HCT116 (cell line): ENCODE measurements around the gene COBL. TPM values are rescaled to one million over a fixed set of nuclear protein-coding genes. Genes with fewer than 3 reads are reported as not detected.

Experiments
- ATAC-seq: fragments of 200-7000 bp; cut with Tn5 transposase; 2 replicates; pipeline ENCODE4 v1.9.1; 2020; ENCODE audit warnings: mild to moderate bottlenecking, moderate library complexity
- BruUV-seq: library from RNA; stranded (reverse); fragments of 400-500 nt; replicated peaks from 2 replicates; lab custom pipeline; 2021; lab: Mats Ljungman, UMichigan
- CTCF ChIA-PET: fragments of 300-600 bp; sonication (Branson Sonifier 250); formaldehyde crosslinking; loops from one replicate; lab custom pipeline; 2021; ENCODE audit warnings: antibody characterized with exemption; lab: Charles Lee
- POLR2A ChIA-PET: fragments of 300-600, 350-600 bp; sonication (Branson Sonifier 250); formaldehyde crosslinking; loops from one replicate; lab custom pipeline; 2021; ENCODE audit warnings: antibody characterized with exemption; lab: Charles Lee
- RAD21 ChIA-PET, 2 experiments: fragments of 300-600 bp; sonication (Branson Sonifier 250); formaldehyde crosslinking; loops; one replicate each; lab custom pipeline; 2023; ENCODE audit warnings: low total read pairs in 2 of 2; ENCODE audit not compliant: uncharacterized antibody in 2 of 2, unreplicated experiment in 2 of 2, low non-redundant PET in 1 of 2; lab: Charles Lee
- DNase-seq: peaks from one replicate; pipeline ENCODE4 v3.0.0-alpha.2; 2010; ENCODE audit warnings: low read depth, low spot score
- H2AFZ ChIP-seq: fragments of 200-600 bp; shearing (Covaris generic), sonication (generic); 2 replicates; pipeline ENCODE4 v1.6.1; 2017; ENCODE audit warnings: low read depth, mixed run types, mixed read lengths, antibody characterized with exemption, low read length; ENCODE audit not compliant: poor library complexity, severe bottlenecking
- H3K27ac ChIP-seq: 2 replicates; pipeline ENCODE4 v1.5.1; 2012; ENCODE audit warnings: low read depth, low read length
- H3K27me3 ChIP-seq: fragments of 200-600 bp; sonication (generic); 2 replicates; pipeline ENCODE4 v1.6.1; 2016; ENCODE audit warnings: mixed run types, low read length, mixed read lengths; ENCODE audit not compliant: insufficient read depth
- H3K36me3 ChIP-seq, 2 experiments: fragments of 200-500 bp in 1 of 2; fragments of 200-600 bp in 1 of 2; sonication (Bioruptor generic) in 1 of 2; sonication (generic) in 1 of 2; 2 replicates each; pipeline versions ENCODE4 v1.5.1 to v1.6.1; 2014 to 2016; ENCODE audit warnings: low read length in 2 of 2, inconsistent platforms in 1 of 2, mixed read lengths in 1 of 2, mixed run types in 1 of 2; ENCODE audit not compliant: insufficient read depth in 2 of 2, control insufficient read depth in 1 of 2
- H3K4me1 ChIP-seq, 2 experiments: fragments of 200-600 bp in 1 of 2; sonication (generic) in 1 of 2; 2 replicates each; pipeline versions ENCODE4 v1.5.1 to v1.6.1; 2012 to 2017; ENCODE audit warnings: low read length in 2 of 2, inconsistent platforms in 1 of 2, mild to moderate bottlenecking in 1 of 2, mixed read lengths in 1 of 2, mixed run types in 1 of 2, moderate library complexity in 1 of 2; ENCODE audit not compliant: insufficient read depth in 2 of 2, control insufficient read depth in 1 of 2
- H3K4me2 ChIP-seq: fragments of 200-600 bp; sonication (generic); 2 replicates; pipeline ENCODE4 v1.6.1; 2017; ENCODE audit warnings: mixed run types, low read length, mixed read lengths
- H3K4me3 ChIP-seq, 2 experiments: fragments of 200-600 bp in 1 of 2; sonication (generic) in 1 of 2; replicated peaks in 1 of 2; 2 replicates each; pipeline ENCODE4 v1.5.1; 2011 to 2016; ENCODE audit warnings: low read length in 2 of 2, control low read depth in 1 of 2, low read depth in 1 of 2, mild to moderate bottlenecking in 1 of 2, mixed read lengths in 1 of 2, mixed run types in 1 of 2
- H3K79me2 ChIP-seq: fragments of 200-600 bp; sonication (generic); 2 replicates; pipeline ENCODE4 v1.6.1; 2017; ENCODE audit warnings: mild to moderate bottlenecking, mixed run types, low read length, moderate library complexity, mixed read lengths; ENCODE audit not compliant: insufficient read depth
- H3K9ac ChIP-seq: fragments of 200-600 bp; sonication (generic); 2 replicates; pipeline ENCODE4 v1.6.1; 2016; ENCODE audit warnings: low read length, mixed read lengths
- H3K9me2 ChIP-seq: fragments of 200-600 bp; sonication (generic), shearing (Covaris generic); 2 replicates; pipeline ENCODE4 v1.6.1; 2017; ENCODE audit warnings: mixed run types, mild to moderate bottlenecking, moderate library complexity; ENCODE audit not compliant: insufficient read depth
- H3K9me3 ChIP-seq, 2 experiments: fragments of 200-500 bp in 1 of 2; fragments of 200-600 bp in 1 of 2; sonication (Bioruptor generic) in 1 of 2; sonication (generic) in 1 of 2; 2 replicates each; pipeline ENCODE4 v1.6.1; 2014 to 2017; ENCODE audit warnings: low read length in 2 of 2, mixed read lengths in 2 of 2, inconsistent platforms in 1 of 2, low read depth in 1 of 2, mild to moderate bottlenecking in 1 of 2, mixed run types in 1 of 2, moderate library complexity in 1 of 2; ENCODE audit not compliant: control insufficient read depth in 1 of 2, insufficient read depth in 1 of 2
- H4K20me1 ChIP-seq: fragments of 200-600 bp; sonication (generic), shearing (Covaris generic); 2 replicates; pipeline ENCODE4 v1.6.1; 2017; ENCODE audit warnings: mixed run types, mild to moderate bottlenecking, moderate library complexity; ENCODE audit not compliant: insufficient read depth
- ATF3 ChIP-seq: IDR thresholded peaks from 2 replicates; pipeline ENCODE4 v1.6.1; 2012
- CBX3 ChIP-seq: IDR thresholded peaks from 2 replicates; pipeline ENCODE4 v1.6.1; 2012; ENCODE audit warnings: low read depth
- ELF1 ChIP-seq: IDR thresholded peaks from 2 replicates; pipeline ENCODE4 v1.6.1; 2012; ENCODE audit warnings: low read depth, borderline replicate concordance
- EZH2 ChIP-seq: fragments of 200-600 bp; sonication (generic); IDR thresholded peaks from 2 replicates; pipeline ENCODE4 v1.6.1; 2017; ENCODE audit warnings: antibody characterized with exemption, mixed run types
- EZH2phosphoT487 ChIP-seq: fragments of 200-600 bp; IDR thresholded peaks from 2 replicates; pipeline ENCODE4 v1.6.1; 2018; ENCODE audit warnings: antibody characterized with exemption, borderline replicate concordance
- FOSL1 ChIP-seq: IDR thresholded peaks from 2 replicates; pipeline ENCODE4 v1.6.1; 2012; ENCODE audit warnings: low read depth
- JUND ChIP-seq: IDR thresholded peaks from 2 replicates; pipeline ENCODE4 v1.6.1; 2012
- MAX ChIP-seq: IDR thresholded peaks from 2 replicates; pipeline ENCODE4 v1.6.1; 2012
- POLR2A ChIP-seq: IDR thresholded peaks from 2 replicates; pipeline ENCODE4 v1.7.0; 2011; ENCODE audit warnings: borderline replicate concordance; ENCODE audit not compliant: insufficient read depth, insufficient read length; ENCODE audit errors: extremely low read depth
- POLR2AphosphoS5 ChIP-seq: IDR thresholded peaks from 2 replicates; pipeline ENCODE4 v1.6.1; 2011; ENCODE audit warnings: mild to moderate bottlenecking, low read depth, low read length, moderate library complexity
- REST ChIP-seq: IDR thresholded peaks from 2 replicates; pipeline ENCODE4 v1.6.1; 2012; ENCODE audit warnings: low read depth
- SRF ChIP-seq: IDR thresholded peaks from 2 replicates; pipeline ENCODE4 v1.6.1; 2012; ENCODE audit warnings: low read depth
- TCF7L2 ChIP-seq: IDR thresholded peaks from 2 replicates; pipeline ENCODE4 v1.7.0; 2011; ENCODE audit warnings: borderline replicate concordance, inconsistent platforms; ENCODE audit not compliant: insufficient read depth, insufficient read length; ENCODE audit errors: extremely low read depth
- ZBTB33 ChIP-seq: IDR thresholded peaks from 2 replicates; pipeline ENCODE4 v1.6.1; 2011; ENCODE audit warnings: mild to moderate bottlenecking, low read length, moderate library complexity; ENCODE audit not compliant: insufficient replicate concordance; ENCODE audit errors: extremely low read depth
- ZFX ChIP-seq: fragments of 450-650 bp; IDR thresholded peaks from 2 replicates; pipeline ENCODE4 v1.6.1; 2017
- ZNF274 ChIP-seq: fragments of 200-500 bp; sonication (Bioruptor generic); IDR thresholded peaks from 2 replicates; pipeline ENCODE4 v1.6.1; 2014; ENCODE audit warnings: mild to moderate bottlenecking, low read depth, low read length, inconsistent platforms
- intact Hi-C: fragments of 100-400 bp; cut with micrococcal nuclease; formaldehyde crosslinking; loops from 2 replicates; pipeline ENCODE4 v1.10.0; 2022
- total RNA-seq: library from RNA; stranded (reverse); gene quantifications from one replicate; pipeline ENCODE4 v1.2.1, GENCODE V29; 2021; ENCODE audit not compliant: unreplicated experiment

The COBL gene
- total RNA-seq, 1 experiment from 2014 or later: 19.3 TPM

- H3K9me3 ChIP-seq: no peaks in the 10 kb centered on the region
- intact Hi-C loops: no loop called here
- no peak overlapping the region for H3K9ac ChIP-seq
- H3K4me1 ChIP-seq: peaks cover 7 to 12% of the 10 kb centered on the region in 2 experiments; a peak in 3 of 4 replicates
- BruUV-seq: no TSS peak
- RAD21 ChIA-PET: no interaction called here
- TF ChIP-seq REST (no peak), ZFX (no peak), CBX3 (no peak), ATF3 (no peak), POLR2A (no peak), EZH2 (no peak), TCF7L2 (no peak), ZNF274 (no peak), POLR2AphosphoS5 (no peak), SRF (no peak), JUND (no peak), EZH2phosphoT487 (no peak), MAX (no peak), ELF1 (no peak), ZBTB33 (no peak), FOSL1 (no peak)
- TF ChIP-seq, all 23 proteins: peak for 0
- ChIA-PET CTCF (no interaction called here), POLR2A (no interaction called here)
- H3K79me2 ChIP-seq: no peaks in the 10 kb centered on the region
- DNase-seq (no peak), ATAC-seq (no peak)
- H3K27ac ChIP-seq: no peak overlapping the region
- H4K20me1 ChIP-seq: no peaks in the 10 kb centered on the region
- H2AFZ ChIP-seq: no peak overlapping the region
- no peaks in the 10 kb centered on the region for H3K36me3 ChIP-seq
- H3K4me3 ChIP-seq: no peak overlapping the region
- no peaks in the 10 kb centered on the region for H3K9me2 ChIP-seq
- H3K4me2 ChIP-seq: no peak overlapping the region
- H3K27me3 ChIP-seq: no peaks in the 10 kb centered on the region
These were observed 35.1 kb upstream of the COBL start for GRCh38 chr7:51351661-51352060.
